ENCODE results near the gene EZH1. TPM values are rescaled to one million over a fixed set of nuclear protein-coding genes. Genes with fewer than 3 reads are reported as not detected.
"Not testable (repeated sequence)": the region's sequence is repeated elsewhere in the genome, so short reads cannot be mapped to it uniquely, and the experiment has no call there.

Gene EZH1
- total and polyA plus RNA-seq, 5 experiments from 2014 or later = 30.6 to 197 (median 44.6) TPM

DNA sequence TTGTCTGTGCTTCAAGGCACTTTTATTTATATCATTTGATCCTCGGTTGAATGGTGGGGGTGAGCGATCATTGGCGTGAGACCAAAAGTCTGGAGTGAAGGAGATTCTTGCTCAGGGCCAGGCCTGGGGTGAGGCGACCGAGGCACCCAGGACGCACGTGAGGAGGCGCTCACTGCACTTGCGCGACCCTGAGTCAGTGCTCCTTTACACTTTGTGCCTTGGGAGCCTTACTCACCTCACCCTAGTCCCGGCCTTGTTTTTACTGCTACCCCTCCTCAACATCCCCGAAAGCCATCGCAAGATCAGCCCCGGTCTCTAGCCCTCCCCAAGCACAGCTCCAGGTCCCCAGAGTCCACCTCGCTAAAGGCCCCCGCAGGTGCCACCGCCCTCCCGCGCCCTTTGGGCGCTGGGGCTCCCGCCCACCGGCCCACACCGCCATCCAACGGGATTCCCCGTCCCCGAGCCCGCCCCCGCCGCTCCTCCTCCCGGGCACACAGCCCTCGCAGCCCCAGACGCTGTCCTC lies 496 bp downstream of the EZH1 start:
- peaks cover 0 to 10% (median 6%) of the 10 kb centered on the region in 5 donors for H3K27me3 Mint-ChIP-seq
- POLR2A ChIA-PET = interaction anchor here (1.0 to 2.1 kb wide), 3 partner anchors 14 to 67 kb away, joined by 4 to 9 read pairs (median 6); partner anchors contain the start of genes PLEKHH3 and VPS25
- H3K4me3 Mint-ChIP-seq = peak overlapping the region; percentile 88 to 99 (median 95)
- peaks cover 16 to 39% (median 25%) of the 10 kb centered on the region in 4 donors for H3K4me1 Mint-ChIP-seq
- ATAC-seq (peak; percentile 68 to 73), DNase-seq (peak in 8 of 10 donors; percentile 5 to 76 (median 56))
- peak overlapping the region; percentile 76 to 97 (median 95) for H3K27ac Mint-ChIP-seq
- no peaks in the 10 kb centered on the region for H3K9me3 Mint-ChIP-seq
- H3K36me3 Mint-ChIP-seq = no peaks in the 10 kb centered on the region

GRCh38 chr17:42743595-42744282 lies 1.1 kb downstream of the EZH1 start:
- DNase-seq (no peak), ATAC-seq (no peak)
- Mint-ChIP-seq H3K9me3 (no peaks in the 10 kb centered on the region), H3K4me1 (peaks cover 16 to 39% (median 25%) of the 10 kb centered on the region in 4 donors), H3K36me3 (peaks cover 0 to 2% (median 0%) of the 10 kb centered on the region in 3 donors), H3K27ac (peak overlapping the region; percentile 76 to 97 (median 95)), H3K27me3 (peaks cover 0 to 10% (median 2%) of the 10 kb centered on the region in 5 donors), H3K4me3 (peak overlapping the region; percentile 88 to 99 (median 95))
- POLR2A ChIA-PET = interaction anchor here (0.7 to 2.1 kb wide), 5 partner anchors 15 to 886 kb away, joined by 3 to 9 read pairs (median 5); partner anchors contain the start of genes DHX8 and VPS25

DNA sequence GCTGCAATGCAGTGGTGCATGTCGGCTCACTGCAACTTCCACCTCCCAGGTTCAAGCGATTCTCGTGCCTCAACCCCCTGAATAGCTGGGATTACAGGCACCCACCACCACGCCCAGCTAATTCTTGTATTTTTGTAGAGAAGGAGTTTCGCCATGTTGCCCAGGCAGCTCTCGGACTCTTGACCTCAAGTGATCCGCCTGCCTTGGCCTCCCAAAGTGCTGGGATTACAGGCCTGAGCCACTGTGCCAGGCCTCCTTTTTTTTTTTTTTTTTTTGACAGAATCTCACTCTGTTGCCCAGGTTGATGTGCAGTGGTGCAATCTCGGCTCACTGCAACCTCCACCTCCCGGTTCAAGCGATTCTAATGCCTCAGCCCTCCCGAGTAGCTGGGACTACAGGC lies 1.9 kb downstream of the EZH1 start:
- POLR2A ChIA-PET = interaction anchor here (0.7 to 2.0 kb wide), 3 partner anchors 31 to 885 kb away, joined by 4 to 5 read pairs (median 4); partner anchors contain the start of gene VPS25
- Mint-ChIP-seq H3K4me1 (peaks cover 16 to 39% (median 25%) of the 10 kb centered on the region in 4 donors), H3K4me3 (peak overlapping the region in 5 of 10 donors; percentile 27 to 51 (median 33)), H3K27ac (peak overlapping the region in 2 of 10 donors; percentile 43 to 61)
- not testable (repeated sequence) for H3K9me3 Mint-ChIP-seq, H3K36me3 Mint-ChIP-seq, DNase-seq, ATAC-seq, H3K27me3 Mint-ChIP-seq

- Mint-ChIP-seq H3K9me3 (no peaks in the 10 kb centered on the region), H3K27ac (peak overlapping the region in 1 of 10 donors; percentile 5), H3K36me3 (peaks cover 0 to 8% (median 0%) of the 10 kb centered on the region in 3 donors), H3K4me3 (no peak overlapping the region), H3K27me3 (no peaks in the 10 kb centered on the region), H3K4me1 (peaks cover 16 to 49% (median 28%) of the 10 kb centered on the region in 4 donors)
- POLR2A ChIA-PET = interaction anchor here (0.7 to 2.0 kb wide), 2 partner anchors 33 to 309 kb away, joined by 4 read pairs; partner anchors contain the start of gene VPS25
- ATAC-seq (no peak), DNase-seq (no peak)
Measured at GRCh38 chr17:42740699-42741098, 4.1 kb downstream of the EZH1 start.

- ATAC-seq (no peak), DNase-seq (no peak)
- Mint-ChIP-seq H3K27ac (no peak overlapping the region), H3K36me3 (peaks cover 6 to 88% (median 28%) of the 10 kb centered on the region in 3 donors), H3K27me3 (no peaks in the 10 kb centered on the region), H3K4me3 (no peak overlapping the region), H3K4me1 (peaks cover 0 to 3% (median under 1%) of the 10 kb centered on the region in 4 donors), H3K9me3 (no peaks in the 10 kb centered on the region)
- POLR2A ChIA-PET = no interaction called here
Measured at GRCh38 chr17:42725143-42725542, 19.7 kb downstream of the EZH1 start.

DNA sequence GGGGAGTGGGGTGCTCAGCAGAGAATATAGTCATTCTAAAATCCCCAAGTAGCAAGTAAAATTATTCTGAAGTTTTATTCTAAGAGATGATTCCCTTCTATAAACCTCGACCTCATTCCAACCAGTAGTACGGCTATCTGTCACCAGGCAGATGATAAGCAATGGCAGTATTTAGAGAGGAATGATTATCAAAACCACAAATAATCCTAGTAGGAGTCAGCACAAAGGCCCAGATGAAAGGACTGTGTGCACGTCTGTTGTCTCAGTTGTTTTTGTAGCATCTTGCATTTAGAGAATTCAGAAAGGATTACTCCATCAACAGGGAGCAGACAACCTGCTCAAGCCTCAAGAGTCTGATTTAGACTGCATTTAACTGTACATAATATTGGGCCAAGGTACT lies 21.2 kb downstream of the EZH1 start:
- H3K27me3 Mint-ChIP-seq = no peaks in the 10 kb centered on the region
- H3K4me3 Mint-ChIP-seq = no peak overlapping the region
- peak overlapping the region in 1 of 10 donors; percentile 43 for H3K27ac Mint-ChIP-seq
- H3K9me3 Mint-ChIP-seq = no peaks in the 10 kb centered on the region
- ATAC-seq (no peak), DNase-seq (no peak)
- H3K4me1 Mint-ChIP-seq = peaks cover 0 to 3% (median under 1%) of the 10 kb centered on the region in 4 donors
- peaks cover 7 to 85% (median 33%) of the 10 kb centered on the region in 3 donors for H3K36me3 Mint-ChIP-seq
- POLR2A ChIA-PET = no interaction called here

GRCh38 chr17:42720996-42721583 lies 23.8 kb downstream of the EZH1 start:
- Mint-ChIP-seq H3K9me3 (no peaks in the 10 kb centered on the region), H3K36me3 (peaks cover 17 to 91% (median 50%) of the 10 kb centered on the region in 3 donors), H3K4me1 (peaks cover 0 to 3% (median under 1%) of the 10 kb centered on the region in 4 donors), H3K4me3 (no peak overlapping the region), H3K27me3 (no peaks in the 10 kb centered on the region), H3K27ac (no peak overlapping the region)
- DNase-seq (peak in 9 of 10 donors; percentile 6 to 73 (median 55)), ATAC-seq (peak; percentile 89 to 94)
- POLR2A ChIA-PET = no interaction called here

GRCh38 chr17:42709561-42709960 lies 35.3 kb downstream of the EZH1 start:
- POLR2A ChIA-PET = interaction anchor here (1.0 kb wide), 1 partner anchor 34 kb away, joined by 3 read pairs; no protein-coding TSS in a partner anchor
- H3K36me3 Mint-ChIP-seq = peaks cover 11 to 95% (median 65%) of the 10 kb centered on the region in 3 donors
- DNase-seq (no peak), ATAC-seq (no peak)
- no peaks in the 10 kb centered on the region for H3K27me3 Mint-ChIP-seq
- H3K27ac Mint-ChIP-seq = no peak overlapping the region
- H3K4me3 Mint-ChIP-seq = no peak overlapping the region
- peaks cover 12 to 27% (median 23%) of the 10 kb centered on the region in 4 donors for H3K4me1 Mint-ChIP-seq
- no peaks in the 10 kb centered on the region for H3K9me3 Mint-ChIP-seq

GRCh38 chr17:42708588-42708987 lies 36.3 kb downstream of the EZH1 start:
- H3K4me1 Mint-ChIP-seq = peaks cover 12 to 27% (median 23%) of the 10 kb centered on the region in 4 donors

GRCh38 chr17:42706732-42707131 lies 38.1 kb downstream of the EZH1 start:
- peak overlapping the region in 3 of 10 donors; percentile 35 to 61 (median 51) for H3K27ac Mint-ChIP-seq
- H3K36me3 Mint-ChIP-seq = peaks cover 13 to 97% (median 66%) of the 10 kb centered on the region in 3 donors
- H3K4me3 Mint-ChIP-seq = peak overlapping the region in 8 of 10 donors; percentile 7 to 74 (median 45)
- H3K9me3 Mint-ChIP-seq = no peaks in the 10 kb centered on the region
- POLR2A ChIA-PET = interaction anchor here (0.7 kb wide), 1 partner anchor 127 kb away, joined by 3 read pairs; no protein-coding TSS in a partner anchor
- no peaks in the 10 kb centered on the region for H3K27me3 Mint-ChIP-seq
- H3K4me1 Mint-ChIP-seq = peaks cover 11 to 30% (median 23%) of the 10 kb centered on the region in 4 donors
- ATAC-seq = peak; percentile 93 to 99
- peak in 7 of 10 donors; percentile 19 to 73 (median 52) for DNase-seq

More at GRCh38 chr17:42708588-42708987, 36.3 kb downstream of the EZH1 start:
- H3K36me3 Mint-ChIP-seq = peaks cover 13 to 97% (median 69%) of the 10 kb centered on the region in 3 donors
- H3K27ac Mint-ChIP-seq = no peak overlapping the region
- no peak overlapping the region for H3K4me3 Mint-ChIP-seq
- ATAC-seq (no peak), DNase-seq (no peak)
- POLR2A ChIA-PET = interaction anchor here (1.0 kb wide), 1 partner anchor 33 kb away, joined by 3 read pairs; no protein-coding TSS in a partner anchor
- H3K27me3 Mint-ChIP-seq = no peaks in the 10 kb centered on the region
- H3K9me3 Mint-ChIP-seq = no peaks in the 10 kb centered on the region

- DNase-seq = no peak
- Mint-ChIP-seq H3K27ac (no peak overlapping the region), H3K36me3 (peaks cover 13 to 91% (median 59%) of the 10 kb centered on the region in 3 donors), H3K4me1 (peaks cover 9 to 30% (median 23%) of the 10 kb centered on the region in 4 donors), H3K4me3 (peak overlapping the region in 1 of 10 donors; percentile 55), H3K9me3 (no peaks in the 10 kb centered on the region), H3K27me3 (no peaks in the 10 kb centered on the region)
- POLR2A ChIA-PET = no interaction called here
- ATAC-seq = no peak
Measured at GRCh38 chr17:42704837-42705494, 39.9 kb downstream of the EZH1 start.

GRCh38 chr17:42704490-42704836 lies 40.4 kb downstream of the EZH1 start:
- POLR2A ChIA-PET = no interaction called here
- H3K4me3 Mint-ChIP-seq = no peak overlapping the region
- no peak overlapping the region for H3K27ac Mint-ChIP-seq
- H3K4me1 Mint-ChIP-seq = peaks cover 9 to 30% (median 23%) of the 10 kb centered on the region in 4 donors
- DNase-seq (no peak), ATAC-seq (no peak)
- H3K36me3 Mint-ChIP-seq = peaks cover 13 to 86% (median 56%) of the 10 kb centered on the region in 3 donors
- no peaks in the 10 kb centered on the region for H3K9me3 Mint-ChIP-seq
- H3K27me3 Mint-ChIP-seq = no peaks in the 10 kb centered on the region

Data from naive thymus-derived CD8-positive, alpha-beta T cell (primary cell).